NCI-H345 treated with DMSO at 0.1 percent for 48 hours (cell line): ENCODE data around the gene IL17RE.
A peak's percentile ranks its signal among the peaks of the same experiment; 100 is the strongest.

Source experiments
- DNase-seq: peaks from one replicate; lab custom pipeline; 2025; ENCODE audit not compliant: unreplicated experiment; lab: John Stamatoyannopoulos, UW

Gene IL17RE

DNA sequence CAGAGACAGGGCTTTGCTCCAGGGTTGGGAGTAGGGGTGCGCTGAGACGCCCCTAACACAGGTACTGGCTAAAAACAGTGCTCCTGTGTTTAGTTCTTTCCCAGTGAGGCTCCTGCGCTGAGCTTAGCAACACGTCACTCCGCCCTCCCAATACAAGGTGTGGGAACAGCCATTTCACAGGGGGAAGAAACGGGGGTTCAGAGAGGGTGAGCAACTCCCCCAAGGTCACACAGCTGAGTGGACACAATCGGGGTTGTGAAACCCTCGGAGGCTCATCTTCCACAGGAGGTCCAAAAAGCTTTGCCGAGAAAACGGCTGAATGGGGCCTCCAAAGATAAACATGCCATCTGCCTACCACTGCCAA, 48.9 kb downstream of the IL17RE start:
- DNase-seq, result no peak

DNA sequence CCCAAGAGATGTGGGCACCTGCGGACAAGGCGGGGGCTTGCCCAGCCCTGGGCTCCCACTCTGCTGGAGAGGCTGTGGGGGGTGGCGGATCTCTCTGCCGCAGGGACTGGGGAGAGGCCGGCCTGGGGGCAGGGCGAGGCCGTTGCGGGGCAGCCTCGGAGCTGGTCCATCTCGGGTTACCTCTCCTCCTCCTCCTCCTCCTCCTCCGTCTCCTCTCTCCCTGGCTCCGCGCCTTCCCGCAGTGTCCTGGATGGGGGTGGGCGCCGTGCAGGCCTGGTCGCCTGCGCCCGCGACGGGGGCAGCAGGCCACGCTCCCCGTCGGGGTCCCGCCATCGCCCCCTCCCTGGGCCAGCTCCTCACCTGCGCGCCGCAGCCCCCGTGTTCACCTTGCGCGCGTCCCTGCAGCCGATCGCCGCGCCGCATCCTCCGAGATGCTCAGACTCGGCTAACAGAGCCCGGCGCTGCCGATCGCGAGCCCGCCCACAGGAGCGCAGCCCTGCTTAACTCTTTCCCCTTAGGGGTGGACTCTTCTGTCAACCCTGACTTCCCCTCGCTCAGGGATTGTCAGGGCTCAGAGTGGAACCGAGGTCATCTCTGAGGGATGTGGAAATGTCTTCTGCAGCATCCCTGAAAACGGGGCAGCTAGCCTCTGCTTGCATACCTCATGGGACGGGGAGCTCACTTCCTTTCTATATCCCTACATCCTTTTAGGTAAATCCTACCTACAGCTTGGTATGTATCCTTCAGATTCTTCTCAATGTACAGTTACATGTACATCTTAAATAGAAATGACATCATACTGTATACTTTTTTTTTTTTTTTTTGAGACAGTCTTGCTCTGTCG, 49.5 kb downstream of the IL17RE start, which contains the start of gene PRRT3:
Gene PRRT3, minus strand, starts transcription at position 447 of the 844 bp plus-strand sequence. CDS start 2,293 bp downstream, outside the sequence.
- no peak for DNase-seq

DNA sequence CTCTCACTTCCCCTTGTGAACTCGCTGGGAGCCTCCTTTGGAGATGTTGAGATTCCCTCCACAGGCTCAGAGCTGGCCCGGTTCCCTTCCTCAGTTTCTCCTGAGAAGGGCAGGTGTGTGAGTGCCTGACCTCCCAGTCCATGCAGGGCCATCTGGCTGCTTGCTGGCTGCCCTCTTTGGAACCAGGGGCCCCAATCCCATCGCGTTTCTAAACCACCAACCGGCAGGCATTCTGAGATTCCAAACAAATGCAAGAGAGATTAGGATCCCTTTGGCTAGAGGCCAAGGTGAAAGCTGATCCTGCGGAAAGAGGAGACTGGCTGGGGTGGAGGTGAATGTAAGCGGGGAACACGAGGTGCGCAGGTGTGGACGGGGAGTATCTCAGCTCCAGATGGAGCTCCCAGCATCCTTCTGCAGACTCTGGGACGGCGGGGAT, 52.4 kb downstream of the IL17RE start:
- peak; percentile 49 for DNase-seq

DNA sequence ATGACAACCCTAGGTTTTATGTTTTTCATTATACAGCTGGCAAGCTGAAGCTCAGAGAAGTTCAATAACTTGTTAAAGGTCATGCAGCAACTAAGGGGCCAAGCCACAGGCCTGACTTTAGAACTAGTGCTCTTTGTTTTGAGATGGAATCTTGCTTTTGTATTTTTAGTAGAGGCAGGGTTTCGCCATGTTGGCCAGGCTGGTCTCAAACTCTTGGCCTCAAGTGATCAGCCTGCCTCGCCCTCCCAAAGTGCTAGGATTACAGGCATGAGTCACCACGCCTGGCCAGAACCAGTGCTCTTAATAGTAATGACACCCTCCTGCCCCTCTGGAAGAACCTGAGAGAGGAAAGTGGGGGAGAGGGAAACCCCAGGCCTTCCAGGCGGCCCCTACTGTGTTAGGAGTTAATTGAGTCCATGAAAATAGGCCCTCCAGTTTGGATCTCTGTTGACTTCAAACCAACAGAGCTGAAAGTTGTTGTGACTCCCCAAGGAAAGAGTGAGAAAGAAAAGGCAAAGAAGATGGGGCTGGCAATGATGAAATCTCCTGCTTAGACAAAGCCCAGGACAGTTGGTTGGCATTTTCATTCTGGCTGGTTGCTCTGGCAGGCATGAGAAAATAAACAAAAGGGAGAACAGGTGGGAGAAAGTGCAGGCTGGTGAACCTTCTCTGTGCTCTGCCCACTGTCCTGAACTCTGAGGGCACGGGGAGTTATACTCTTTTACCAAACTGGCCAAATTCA, 53.1 kb downstream of the IL17RE start:
- no peak for DNase-seq

DNA sequence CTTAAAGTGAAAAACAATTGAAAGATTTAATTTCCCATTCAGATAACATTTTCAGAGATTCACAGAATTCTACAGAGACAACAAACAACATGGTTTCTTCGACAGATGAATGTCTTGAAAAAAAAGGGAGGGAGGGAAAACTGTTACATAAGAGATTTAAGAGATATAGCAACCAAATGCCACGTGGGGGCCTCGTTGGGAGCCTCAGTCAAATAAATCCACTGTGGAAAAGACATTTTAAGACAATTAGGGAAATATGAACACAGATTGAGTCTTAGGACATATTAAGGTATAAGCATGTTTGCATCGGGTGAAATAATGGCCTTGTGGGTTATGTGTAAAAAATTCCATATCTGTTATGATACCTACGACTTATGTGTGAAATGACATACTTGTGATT, 54.6 kb downstream of the IL17RE start:
- DNase-seq, result no peak

DNA sequence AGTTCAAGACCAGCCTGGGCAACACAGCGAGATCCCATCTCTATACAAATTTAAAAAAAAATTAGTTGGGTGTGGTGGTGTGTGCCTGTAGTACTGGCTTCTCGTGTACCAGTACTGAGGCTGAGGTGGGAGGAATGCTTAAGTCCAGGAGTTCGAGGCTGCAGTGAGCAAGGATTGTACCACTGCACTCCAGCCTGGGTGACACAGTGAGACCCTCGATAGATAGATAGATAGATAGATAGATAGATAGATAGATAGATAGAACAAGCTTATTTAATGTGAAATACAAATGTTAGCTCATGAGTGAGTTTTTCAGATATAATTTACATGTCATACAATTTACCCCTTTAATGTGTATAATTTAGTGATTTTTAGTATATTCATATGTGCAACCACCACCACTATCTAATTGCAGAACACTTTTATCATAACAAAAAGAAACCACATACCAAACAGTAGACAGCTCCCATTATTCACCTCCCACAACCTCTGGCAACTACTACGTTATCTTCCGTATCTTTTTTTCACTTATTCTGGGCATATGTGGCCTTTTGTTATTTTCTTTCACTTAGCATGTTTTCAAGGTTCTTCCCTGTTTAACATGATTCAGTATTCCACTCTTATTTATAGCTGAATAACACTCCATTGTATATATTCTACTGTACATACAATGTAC, 62.7 kb downstream of the IL17RE start:
- DNase-seq, result no peak
